ENCODE measurements around the gene FAM163B. TPM values are rescaled to one million over a fixed set of nuclear protein-coding genes. Genes with fewer than 3 reads are reported as not detected.
A peak's percentile ranks its signal among the peaks of the same experiment; 100 is the strongest.

FAM163B gene
- total RNA-seq, 1 donor = not detected

DNA sequence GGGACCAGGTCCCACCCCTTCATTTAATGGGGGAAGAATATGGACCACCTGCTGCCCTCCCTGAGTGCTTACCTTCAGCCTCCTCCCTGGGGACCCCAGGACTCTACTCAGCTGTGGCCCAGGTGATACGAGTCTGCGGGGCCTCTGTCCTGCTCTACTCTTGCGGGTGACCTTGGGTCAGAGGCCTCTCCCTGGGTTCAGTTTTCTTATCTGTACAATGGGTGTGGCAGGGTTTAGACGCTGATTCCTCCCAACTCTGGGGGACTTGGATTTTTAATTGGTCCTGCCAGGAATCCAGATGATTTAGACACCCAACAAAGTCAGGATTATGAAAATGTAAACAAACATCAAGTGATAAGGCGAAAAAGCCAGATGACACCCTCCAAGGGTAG lies 25.0 kb downstream of the FAM163B start:
- TF ChIP-seq CTCF (IDR thresholded peaks at IDR 0.05; ENCODE audit: insufficient read depth, low read length) = no peak
- no peak for DNase-seq (ENCODE audit: low read depth)

GRCh38 chr9:133583586-133583985 lies 25.6 kb downstream of the FAM163B start:
- H3K4me3 ChIP-seq (ENCODE audit: low read depth, low read length) = no peak overlapping the region
- TF ChIP-seq CTCF (IDR thresholded peaks at IDR 0.05; ENCODE audit: insufficient read depth, low read length) = no peak
- DNase-seq (ENCODE audit: low read depth) = no peak

More for the DNA sequence above, 25.0 kb downstream of the FAM163B start:
- no peak overlapping the region for H3K4me3 ChIP-seq (ENCODE audit: low read depth, low read length)

DNA sequence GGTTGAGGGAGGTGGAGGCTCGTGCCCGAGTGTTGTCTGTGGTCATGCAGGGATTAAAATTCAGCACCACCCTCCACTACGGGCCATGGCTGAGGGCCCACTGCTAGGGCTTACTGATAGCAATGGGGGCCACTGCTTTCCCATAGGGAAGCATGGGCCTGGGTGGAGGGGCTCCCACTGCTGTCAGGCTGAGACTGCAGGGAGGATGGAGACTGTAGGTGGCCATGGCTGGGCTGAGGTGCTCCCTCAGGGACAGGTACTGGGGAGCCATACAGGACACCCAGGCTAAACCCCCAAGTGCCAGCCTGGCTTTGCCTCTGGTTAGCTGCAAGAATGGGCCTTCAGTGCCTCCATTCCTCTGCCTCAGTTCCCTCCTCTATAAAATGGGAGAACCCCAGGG lies 26.1 kb downstream of the FAM163B start:
- DNase-seq (ENCODE audit: low read depth) = no peak
- no peak for TF ChIP-seq CTCF (IDR thresholded peaks at IDR 0.05; ENCODE audit: insufficient read depth, low read length)
- H3K4me3 ChIP-seq (ENCODE audit: low read depth, low read length) = no peak overlapping the region

DNA sequence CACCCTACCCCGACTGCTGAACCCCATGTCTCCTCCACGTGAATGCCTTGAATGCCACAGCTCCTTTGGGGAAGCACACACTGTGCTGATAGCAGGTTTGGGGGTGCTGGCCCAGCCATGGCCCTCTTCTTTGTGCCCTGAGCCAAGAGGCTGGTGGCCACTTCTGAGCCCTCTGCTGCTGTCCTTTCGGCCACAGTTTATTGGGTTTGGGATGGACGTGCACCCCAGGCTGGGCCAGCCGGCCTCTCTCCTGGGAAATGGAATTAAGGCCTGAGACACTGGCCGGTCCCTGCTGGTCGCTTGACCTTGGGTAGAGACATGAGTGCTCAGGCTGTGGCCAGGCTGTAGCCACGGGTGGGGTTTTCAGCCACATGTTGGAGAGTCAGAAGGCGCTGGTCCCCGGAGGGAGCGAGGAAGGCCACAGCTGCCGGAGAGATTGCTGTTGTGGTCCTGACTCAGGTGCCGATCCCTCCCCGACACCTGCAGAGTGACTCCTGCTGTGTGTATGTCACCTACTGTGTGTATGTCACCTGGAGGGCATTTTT lies 26.6 kb downstream of the FAM163B start:
- no peak overlapping the region for H3K4me3 ChIP-seq (ENCODE audit: low read depth, low read length)
- DNase-seq (ENCODE audit: low read depth) = no peak
- no peak for TF ChIP-seq CTCF (IDR thresholded peaks at IDR 0.05; ENCODE audit: insufficient read depth, low read length)

GRCh38 chr9:133581513-133582343 lies 27.5 kb downstream of the FAM163B start:
- H3K4me3 ChIP-seq (ENCODE audit: low read depth, low read length) = no peak overlapping the region
- no peak for TF ChIP-seq CTCF (IDR thresholded peaks at IDR 0.05; ENCODE audit: insufficient read depth, low read length)
- DNase-seq (ENCODE audit: low read depth) = peak; percentile 45

DNA sequence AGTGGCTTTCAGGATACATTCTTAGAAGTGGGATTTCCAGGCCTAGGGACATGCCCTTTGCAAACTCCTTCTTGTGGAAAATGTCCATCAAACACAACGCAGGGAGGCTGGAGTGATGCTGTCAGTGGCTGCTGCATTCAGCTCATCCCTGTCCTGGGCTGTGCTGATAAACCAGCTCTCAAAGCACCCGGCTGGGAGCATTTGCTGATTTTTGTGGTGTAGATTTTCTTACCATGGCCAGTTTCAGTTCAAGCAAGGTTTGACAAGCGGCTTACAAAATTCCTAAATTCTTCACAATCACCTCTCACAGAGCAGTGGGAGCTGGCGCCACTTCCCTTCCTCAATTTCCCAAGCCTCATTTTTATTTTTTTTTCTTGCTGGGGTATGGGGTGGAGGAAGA lies 28.2 kb downstream of the FAM163B start:
- TF ChIP-seq CTCF (IDR thresholded peaks at IDR 0.05; ENCODE audit: insufficient read depth, low read length) = no peak
- H3K4me3 ChIP-seq (ENCODE audit: low read depth, low read length) = no peak overlapping the region
- no peak for DNase-seq (ENCODE audit: low read depth)

All from fibroblast of the aortic adventitia (primary cell).